ENCODE results near the gene SPTBN4. TPM values are rescaled to one million over a fixed set of nuclear protein-coding genes. Genes with fewer than 3 reads are reported as not detected.

SPTBN4 gene
- total RNA-seq, 1 donor from 2014 or later = 0.53 TPM

- intact Hi-C loops (cut with DNase I) = no loop called here
- Histone ChIP-seq H3K36me3 (no peaks in the 10 kb centered on the region), H3K4me1 (no peaks in the 10 kb centered on the region), H3K4me3 (no peak overlapping the region), H3K9me3 (no peaks in the 10 kb centered on the region), H3K27me3 (ENCODE audit: low read depth) (no peaks in the 10 kb centered on the region), H3K27ac (no peak overlapping the region)
- ATAC-seq (no peak), DNase-seq (no peak)
- no peak for TF ChIP-seq CTCF (IDR thresholded peaks at IDR 0.05)
Measured at GRCh38 chr19:40502081-40502480, 35.3 kb downstream of the SPTBN4 start.

DNA sequence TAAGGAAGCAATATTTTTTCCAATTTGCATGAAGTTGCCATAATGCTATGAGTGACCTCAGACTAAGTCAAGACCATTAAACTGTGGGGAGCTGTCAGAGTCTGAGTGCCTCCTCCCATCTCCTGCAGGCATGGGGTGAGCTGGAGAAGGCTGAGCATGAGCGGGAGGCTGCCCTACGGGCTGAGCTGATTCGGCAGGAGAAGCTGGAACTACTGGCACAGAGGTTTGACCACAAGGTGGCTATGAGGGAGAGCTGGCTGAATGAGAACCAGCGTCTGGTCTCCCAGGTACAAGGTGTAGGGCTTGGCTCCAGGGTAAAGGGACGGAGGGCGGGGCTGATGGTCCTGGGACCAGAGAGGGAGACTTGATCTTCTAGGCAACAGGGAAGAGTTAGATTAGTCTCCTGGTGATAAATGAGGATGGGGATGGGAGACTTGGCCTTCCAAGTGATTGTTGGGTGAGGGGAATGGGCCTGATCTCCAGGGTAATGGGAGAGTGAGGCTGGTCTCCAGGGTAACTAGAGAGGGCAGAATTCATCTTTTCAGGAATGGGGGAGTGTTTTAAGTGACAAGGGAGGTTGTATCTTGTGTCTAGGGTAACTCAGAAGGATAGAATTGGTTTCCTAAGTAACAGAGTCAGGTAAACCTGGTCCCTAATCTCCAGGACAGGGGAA lies 36.0 kb downstream of the SPTBN4 start:
- no peak for TF ChIP-seq CTCF (IDR thresholded peaks at IDR 0.05)
- DNase-seq = no peak

DNA sequence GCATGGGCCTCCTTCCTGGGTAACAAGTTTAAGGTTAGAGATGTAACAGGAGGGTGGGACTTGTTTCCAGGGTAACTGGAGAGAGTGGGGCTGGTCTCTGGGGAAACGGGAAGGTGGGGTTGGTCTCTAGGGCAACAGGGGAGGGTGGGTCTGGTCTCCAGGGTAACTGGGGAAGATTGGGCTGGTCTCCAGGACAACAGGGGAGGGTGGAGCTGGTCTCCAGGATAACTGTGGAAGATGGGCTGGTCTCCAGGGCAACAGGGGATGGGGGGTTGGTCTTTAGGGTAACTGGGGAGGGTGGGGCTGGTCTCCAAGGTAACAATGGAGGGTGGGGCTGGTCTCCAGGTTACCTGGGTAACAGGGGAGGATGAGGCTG lies 36.5 kb downstream of the SPTBN4 start:
- ATAC-seq (no peak), DNase-seq (no peak)
- TF ChIP-seq CTCF (IDR thresholded peaks at IDR 0.05) = no peak
- Histone ChIP-seq H3K27ac (no peak overlapping the region), H3K9me3 (no peaks in the 10 kb centered on the region), H3K36me3 (no peaks in the 10 kb centered on the region), H3K4me3 (no peak overlapping the region), H3K27me3 (ENCODE audit: low read depth) (no peaks in the 10 kb centered on the region), H3K4me1 (no peaks in the 10 kb centered on the region)
- intact Hi-C loops (cut with DNase I) = no loop called here

More for the DNA sequence above, 36.0 kb downstream of the SPTBN4 start:
- no peak overlapping the region for H3K27ac ChIP-seq
- no peaks in the 10 kb centered on the region for H3K36me3 ChIP-seq
- no peaks in the 10 kb centered on the region for H3K9me3 ChIP-seq
- no peak overlapping the region for H3K4me3 ChIP-seq
- no peaks in the 10 kb centered on the region for H3K27me3 ChIP-seq (ENCODE audit: low read depth)
- intact Hi-C loops (cut with DNase I) = no loop called here
- H3K4me1 ChIP-seq = no peaks in the 10 kb centered on the region
- no peak for ATAC-seq

- Histone ChIP-seq H3K4me3 (no peak overlapping the region), H3K27ac (no peak overlapping the region), H3K27me3 (ENCODE audit: low read depth) (peaks cover 4% of the 10 kb centered on the region), H3K36me3 (no peaks in the 10 kb centered on the region), H3K4me1 (no peaks in the 10 kb centered on the region), H3K9me3 (no peaks in the 10 kb centered on the region)
- no peak for ATAC-seq
- intact Hi-C loops (cut with DNase I) = no loop called here
- TF ChIP-seq CTCF (IDR thresholded peaks at IDR 0.05) = no peak
- no peak for DNase-seq
Measured at GRCh38 chr19:40506099-40506498, 39.3 kb downstream of the SPTBN4 start.

GRCh38 chr19:40507892-40508291 lies 41.1 kb downstream of the SPTBN4 start:
- no peaks in the 10 kb centered on the region for H3K4me1 ChIP-seq
- ATAC-seq = no peak
- no peaks in the 10 kb centered on the region for H3K9me3 ChIP-seq
- no peak overlapping the region for H3K4me3 ChIP-seq
- H3K36me3 ChIP-seq = no peaks in the 10 kb centered on the region
- no peak overlapping the region for H3K27ac ChIP-seq
- no peak for TF ChIP-seq CTCF (IDR thresholded peaks at IDR 0.05)
- H3K27me3 ChIP-seq (ENCODE audit: low read depth) = peaks cover 19% of the 10 kb centered on the region
- no peak for DNase-seq
- intact Hi-C loops (cut with DNase I) = no loop called here
